Measurements from ENCODE around the gene SLC5A12.

- TF ChIP-seq CTCF (IDR thresholded peaks at IDR 0.05) (no peak), POLR2A (IDR thresholded peaks at IDR 0.05) (no peak)
Measured at GRCh38 chr11:26765323-26765722, 43.5 kb upstream of the SLC5A12 start.

Measured in body of pancreas (tissue), 4 donors.